ENCODE results near the gene PDGFD. TPM values are rescaled to one million over a fixed set of nuclear protein-coding genes. Genes with fewer than 3 reads are reported as not detected.

Gene PDGFD
- total RNA-seq, 4 donors from 2014 or later = 4.4 to 7.2 (median 5.2) TPM

GRCh38 chr11:104028476-104029263, 135.3 kb downstream of the PDGFD start:
- TF ChIP-seq POLR2A (IDR thresholded peaks at IDR 0.05) (no peak), POLR2AphosphoS5 (IDR thresholded peaks at IDR 0.05) (no peak), CTCF (IDR thresholded peaks at IDR 0.05) (no peak), EP300 (IDR thresholded peaks at IDR 0.05) (no peak)
- 67% methylated on average over 3 of the region's 3 CpGs for WGBS
- H3K27ac ChIP-seq = no peak overlapping the region

DNA sequence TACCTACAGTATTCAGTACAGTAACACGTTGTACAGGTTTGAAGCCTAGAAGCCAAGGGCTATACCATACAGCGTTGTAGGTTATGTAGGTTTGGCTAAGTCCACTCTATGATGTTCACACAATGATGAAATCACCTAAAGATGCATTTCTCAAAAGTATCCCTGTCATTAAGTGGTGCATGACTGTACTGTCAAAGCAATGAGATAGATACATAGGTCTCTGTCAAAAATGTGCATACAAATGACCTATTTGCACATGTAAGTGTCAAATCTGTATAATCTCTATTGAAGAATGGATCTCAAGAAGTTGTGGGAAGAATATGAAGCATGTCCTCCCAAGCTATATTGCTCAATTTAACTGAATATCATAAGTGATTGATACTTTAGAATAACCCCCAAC, 139.4 kb downstream of the PDGFD start:
- no peaks in the 10 kb centered on the region for H3K36me3 ChIP-seq
- H3K4me3 ChIP-seq = no peak overlapping the region
- H3K9me3 ChIP-seq = no peaks in the 10 kb centered on the region
- no peak for DNase-seq (ENCODE audit: low spot score in 2 of 2)
- TF ChIP-seq POLR2AphosphoS5 (IDR thresholded peaks at IDR 0.05) = no peak
- no peak for TF ChIP-seq POLR2A (IDR thresholded peaks at IDR 0.05)
- TF ChIP-seq EP300 (IDR thresholded peaks at IDR 0.05) = no peak
- no peak for TF ChIP-seq CTCF (IDR thresholded peaks at IDR 0.05)
- no peak overlapping the region for H3K27ac ChIP-seq
- WGBS = 91% methylated on average over 2 of the region's 2 CpGs
- H3K4me1 ChIP-seq = no peaks in the 10 kb centered on the region
- H3K27me3 ChIP-seq = no peaks in the 10 kb centered on the region

More at GRCh38 chr11:104028476-104029263, 135.3 kb downstream of the PDGFD start:
- H3K9me3 ChIP-seq = no peaks in the 10 kb centered on the region
- H3K27me3 ChIP-seq = no peaks in the 10 kb centered on the region
- DNase-seq (ENCODE audit: low spot score in 2 of 2) = no peak
- no peaks in the 10 kb centered on the region for H3K4me1 ChIP-seq
- H3K36me3 ChIP-seq = no peaks in the 10 kb centered on the region
- H3K4me3 ChIP-seq = no peak overlapping the region

GRCh38 chr11:104015649-104016415, 148.1 kb downstream of the PDGFD start:
- no peak for DNase-seq (ENCODE audit: low spot score in 2 of 2)
- H3K27me3 ChIP-seq = no peaks in the 10 kb centered on the region
- no peaks in the 10 kb centered on the region for H3K4me1 ChIP-seq
- no peak overlapping the region for H3K4me3 ChIP-seq
- H3K9me3 ChIP-seq = no peaks in the 10 kb centered on the region
- no peaks in the 10 kb centered on the region for H3K36me3 ChIP-seq
- H3K27ac ChIP-seq = no peak overlapping the region
- TF ChIP-seq POLR2A (IDR thresholded peaks at IDR 0.05) (no peak), POLR2AphosphoS5 (IDR thresholded peaks at IDR 0.05) (no peak), CTCF (IDR thresholded peaks at IDR 0.05) (no peak), EP300 (IDR thresholded peaks at IDR 0.05) (no peak)
- 84% methylated on average over 3 of the region's 3 CpGs for WGBS

DNA sequence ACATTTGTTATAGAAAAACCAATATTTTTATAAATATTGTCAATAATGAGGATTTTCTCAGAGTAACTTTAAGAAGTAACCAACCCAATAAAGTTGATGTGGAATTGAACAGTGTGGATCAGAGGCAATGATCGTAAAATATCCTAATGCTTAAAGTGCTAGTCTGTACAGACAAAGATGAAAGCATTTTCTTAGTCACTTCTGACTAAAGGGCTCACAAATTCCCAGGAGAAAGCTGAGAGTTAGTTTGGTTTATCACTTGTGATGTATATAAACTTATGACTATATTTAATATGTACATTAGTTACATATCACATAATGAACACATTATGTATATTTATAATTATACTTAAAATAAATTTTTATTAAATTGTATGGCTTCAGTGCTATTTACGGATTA, 152.9 kb downstream of the PDGFD start:
- H3K36me3 ChIP-seq = no peaks in the 10 kb centered on the region
- no peaks in the 10 kb centered on the region for H3K27me3 ChIP-seq
- H3K9me3 ChIP-seq = no peaks in the 10 kb centered on the region
- TF ChIP-seq CTCF (IDR thresholded peaks at IDR 0.05) (no peak), EP300 (IDR thresholded peaks at IDR 0.05) (no peak), POLR2AphosphoS5 (IDR thresholded peaks at IDR 0.05) (no peak)
- no peak for DNase-seq (ENCODE audit: low spot score in 2 of 2)
- H3K4me1 ChIP-seq = no peaks in the 10 kb centered on the region
- no peak overlapping the region for H3K4me3 ChIP-seq
- H3K27ac ChIP-seq = no peak overlapping the region
- 87% methylated on average over 2 of the region's 2 CpGs for WGBS

DNA sequence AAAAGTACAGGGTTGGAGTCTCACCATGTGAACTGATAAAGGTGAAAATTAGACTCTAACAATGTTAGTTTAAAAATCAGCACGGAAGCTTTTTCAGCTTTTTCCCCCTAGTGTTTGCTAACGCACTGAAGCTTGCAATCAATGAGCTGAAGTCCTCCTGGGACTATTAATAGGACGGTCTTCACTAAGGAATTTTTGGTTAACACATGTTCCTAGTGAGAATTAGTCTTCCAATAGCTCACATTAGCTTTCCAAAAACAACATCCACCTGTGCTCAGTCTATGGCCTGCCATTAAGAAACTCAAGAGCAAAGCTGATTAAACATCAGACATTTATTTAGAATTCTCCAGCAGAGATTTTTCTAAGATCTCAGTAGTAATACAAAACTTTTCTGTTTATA, 154.2 kb downstream of the PDGFD start:
- Histone ChIP-seq H3K9me3 (no peaks in the 10 kb centered on the region), H3K27ac (no peak overlapping the region), H3K4me3 (no peak overlapping the region), H3K36me3 (no peaks in the 10 kb centered on the region), H3K27me3 (no peaks in the 10 kb centered on the region), H3K4me1 (no peaks in the 10 kb centered on the region)
- no peak for TF ChIP-seq POLR2A (IDR thresholded peaks at IDR 0.05)
- TF ChIP-seq POLR2AphosphoS5 (IDR thresholded peaks at IDR 0.05) = no peak
- TF ChIP-seq EP300 (IDR thresholded peaks at IDR 0.05) = no peak
- no peak for TF ChIP-seq CTCF (IDR thresholded peaks at IDR 0.05)
- no peak for DNase-seq (ENCODE audit: low spot score in 2 of 2)
- 74% methylated on average over 3 of the region's 3 CpGs for WGBS
